NCI-H2081 (cell line): ENCODE results near the gene DNAH17.

Source experiments
- DNase-seq, 2 experiments: peaks; one replicate each; lab custom pipeline; 2025; lab: John Stamatoyannopoulos, UW

Gene DNAH17

GRCh38 chr17:78496311-78496710 lies 80.9 kb downstream of the DNAH17 start:
- DNase-seq: no peak

GRCh38 chr17:78495634-78496033 lies 81.6 kb downstream of the DNAH17 start:
- no peak for DNase-seq

GRCh38 chr17:78494696-78495330 lies 82.4 kb downstream of the DNAH17 start:
- no peak for DNase-seq

GRCh38 chr17:78493853-78494695 lies 83.1 kb downstream of the DNAH17 start:
- DNase-seq: no peak

- no peak for DNase-seq
Observed at GRCh38 chr17:78493450-78493849, 83.7 kb downstream of the DNAH17 start.

- no peak for DNase-seq
Observed at GRCh38 chr17:78492116-78492799, 84.9 kb downstream of the DNAH17 start.

- no peak for DNase-seq
Observed at GRCh38 chr17:78491236-78492115, 85.7 kb downstream of the DNAH17 start.

GRCh38 chr17:78490673-78491072 lies 86.5 kb downstream of the DNAH17 start:
- no peak for DNase-seq

GRCh38 chr17:78490156-78490555 lies 87.0 kb downstream of the DNAH17 start:
- no peak for DNase-seq

- DNase-seq: no peak
Observed at GRCh38 chr17:78488867-78489634, 88.1 kb downstream of the DNAH17 start.

GRCh38 chr17:78488156-78488555 lies 89.0 kb downstream of the DNAH17 start:
- no peak for DNase-seq

GRCh38 chr17:78486946-78487680 lies 90.1 kb downstream of the DNAH17 start:
- DNase-seq: no peak

GRCh38 chr17:78486228-78486802 lies 90.9 kb downstream of the DNAH17 start:
- DNase-seq: no peak

GRCh38 chr17:78485290-78486168 lies 91.7 kb downstream of the DNAH17 start:
- no peak for DNase-seq

GRCh38 chr17:78484271-78485246 lies 92.6 kb downstream of the DNAH17 start:
- DNase-seq: peak in 1 of 2 experiments; percentile 15

GRCh38 chr17:78479369-78479768 lies 97.8 kb downstream of the DNAH17 start:
- DNase-seq: no peak

- DNase-seq: no peak
Observed at GRCh38 chr17:78478757-78479297, 98.4 kb downstream of the DNAH17 start.
